HL-60 (cell line): ENCODE data around the gene RIPPLY3.

Source experiments
- CTCF ChIP-seq: IDR thresholded peaks from one replicate; pipeline ENCODE4 v1.5.1; 2011; ENCODE audit warnings: low read length, control low read depth, inconsistent platforms; ENCODE audit not compliant: insufficient read depth
- GABPA ChIP-seq: IDR thresholded peaks from 2 replicates; pipeline ENCODE4 v1.6.1; 2012; ENCODE audit warnings: low read depth
- POLR2AphosphoS5 ChIP-seq: IDR thresholded peaks from 2 replicates; pipeline ENCODE4 v1.6.1; 2012; ENCODE audit warnings: low read depth
- REST ChIP-seq: IDR thresholded peaks from 2 replicates; pipeline ENCODE4 v1.6.1; 2012; ENCODE audit warnings: low read depth; ENCODE audit not compliant: insufficient replicate concordance
- SPI1 ChIP-seq: IDR thresholded peaks from 2 replicates; pipeline ENCODE4 v1.6.1; 2012; ENCODE audit warnings: low read depth, mild to moderate bottlenecking, borderline replicate concordance

GRCh38 chr21:37058261-37058660 is 51.8 kb downstream of the RIPPLY3 start:
- no peak for TF ChIP-seq CTCF
- TF ChIP-seq REST = no peak
- no peak for TF ChIP-seq POLR2AphosphoS5
- no peak for TF ChIP-seq GABPA
- no peak for TF ChIP-seq SPI1
